Motor neuron (in vitro differentiated cells): Measurements from ENCODE around the gene FCHO2. TPM values are rescaled to one million over a fixed set of nuclear protein-coding genes. Genes with fewer than 3 reads are reported as not detected.

Source experiments
- ATAC-seq, 8 experiments: fragments of 200-7000 bp; cut with Tn5 transposase; replicated peaks in 6 of 8; 2 replicates each; pipeline ENCODE4 v1.8.0; 2021; ENCODE audit warnings: mild to moderate bottlenecking in 8 of 8, moderate library complexity in 8 of 8
- H3K27ac ChIP-seq, 2 donors: fragments of 250-450 bp; sonication (Bioruptor Pico); 2 replicates each; pipeline ENCODE4 v1.9.0; 2021; ENCODE audit warnings: antibody characterized with exemption in 2 of 2, mild to moderate bottlenecking in 2 of 2, moderate library complexity in 1 of 2
- H3K4me1 ChIP-seq, 2 donors: fragments of 250-450 bp; sonication (Bioruptor Pico); replicated peaks in 1 of 2; 2 replicates each; pipeline ENCODE4 v1.6.1; 2021; ENCODE audit warnings: antibody characterized with exemption in 2 of 2, mild to moderate bottlenecking in 2 of 2, moderate library complexity in 1 of 2
- H3K4me3 ChIP-seq, 5 donors: fragments of 250-450 bp; sonication (Bioruptor Pico); 2 replicates each; pipeline ENCODE4 v1.9.0; 2021; ENCODE audit warnings: antibody characterized with exemption in 5 of 5, mild to moderate bottlenecking in 5 of 5, moderate library complexity in 4 of 5
- WGBS, 10 experiments: fragments of 450-650 bp; shearing (Covaris generic); methylation state at CpG; one replicate each; pipeline ENCODE4 v1.0.0; 2022; 5-methylcytosine and 5-hydroxymethylcytosine counted together
- in situ Hi-C, 9 experiments: fragments of 400-800 bp; cut with MboI; loops; one replicate each; pipeline ENCODE4 v1.15.0; 2021; ENCODE audit warnings: low sequenced_read_pairs in 9 of 9, low pct_unique_long_range_greater_than_20kb in 2 of 9; ENCODE audit not compliant: unreplicated experiment in 9 of 9
- total RNA-seq, 8 experiments: library from RNA; unstranded; fragments of 300-600 nt; gene quantifications; 2 replicates each; pipeline versions ENCODE4 v1.2.3 to v1.2.4, GENCODE V29; 2022

The FCHO2 gene
- total RNA-seq, 8 experiments from 2014 or later: 6.6 to 14.5 (median 9.6) TPM

DNA sequence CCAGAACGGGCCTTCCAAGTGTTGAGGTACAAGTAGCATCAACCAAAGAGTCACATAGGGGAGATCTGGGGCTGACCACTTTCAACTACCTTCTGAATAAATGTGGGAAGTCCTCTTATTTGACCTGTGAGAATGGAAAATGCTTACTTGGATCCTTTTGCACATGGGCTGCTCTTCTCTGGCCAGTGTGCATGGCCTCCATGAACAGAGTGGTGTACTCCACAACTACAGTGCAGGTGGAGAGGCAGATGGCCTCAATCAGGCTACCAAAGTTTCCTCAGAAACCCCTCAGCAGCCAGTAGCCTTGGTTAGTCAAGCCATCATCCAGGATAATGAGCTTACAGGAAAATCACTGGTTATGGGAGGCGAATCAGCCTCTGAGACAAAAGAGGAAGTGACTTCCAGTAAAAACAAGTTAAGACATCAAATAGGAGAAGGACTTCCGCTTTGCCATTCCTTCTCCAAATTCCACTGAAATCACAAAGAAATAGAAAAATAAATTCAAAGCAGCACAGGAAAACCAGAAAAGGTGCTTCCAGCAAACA lies 18.3 kb upstream of the FCHO2 start:
- Histone ChIP-seq H3K4me1 (no peaks in the 10 kb centered on the region), H3K4me3 (no peak overlapping the region), H3K27ac (no peak overlapping the region)
- WGBS, 10 experiments: 56 to 100% (median 89%) methylated on average over 1 to 3 of the region's 3 CpGs; no CpG with 5 or more reads in 1 of the 10 experiments
- ATAC-seq: no peak
- in situ Hi-C loops: loop anchor here in 1 of 9 experiments (25.0 kb wide), 1 partner anchor 250 kb away; no protein-coding TSS in a partner anchor

DNA sequence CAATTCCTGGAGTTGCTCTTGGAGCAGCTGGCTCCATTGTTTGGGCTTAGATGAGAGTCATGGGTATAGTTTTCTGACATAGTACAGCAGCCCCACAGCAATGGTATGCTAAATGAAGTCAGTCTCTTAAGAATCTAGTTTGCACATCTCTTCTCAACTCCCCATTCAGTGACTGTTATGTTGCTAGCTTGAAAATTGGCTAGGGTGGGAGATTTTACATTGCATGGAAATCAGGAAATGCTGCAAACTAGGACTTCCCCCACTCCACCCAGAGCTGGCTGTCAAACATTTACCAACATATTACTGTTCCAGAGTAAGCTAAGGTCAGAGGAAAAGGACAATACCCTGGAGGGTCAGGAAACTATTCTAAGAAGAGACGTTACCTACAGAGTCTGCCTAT lies 17.6 kb upstream of the FCHO2 start:
- in situ Hi-C loops: loop anchor here in 1 of 9 experiments (25.0 kb wide), 1 partner anchor 249 kb away; no protein-coding TSS in a partner anchor
- Histone ChIP-seq H3K27ac (no peak overlapping the region), H3K4me1 (no peaks in the 10 kb centered on the region), H3K4me3 (no peak overlapping the region)
- ATAC-seq: peak in 3 of 8 experiments; percentile 37 to 98 (median 82)
- WGBS, 10 experiments: 0 to 100% (median 43%) methylated on average over 1 of the region's 1 CpG; no CpG with 5 or more reads in 5 of the 10 experiments

- ATAC-seq: no peak
- in situ Hi-C loops: loop anchor here in 1 of 9 experiments (25.0 kb wide), 1 partner anchor 247 kb away; no protein-coding TSS in a partner anchor
Measured at GRCh38 chr5:72940082-72940481, 15.8 kb upstream of the FCHO2 start.

DNA sequence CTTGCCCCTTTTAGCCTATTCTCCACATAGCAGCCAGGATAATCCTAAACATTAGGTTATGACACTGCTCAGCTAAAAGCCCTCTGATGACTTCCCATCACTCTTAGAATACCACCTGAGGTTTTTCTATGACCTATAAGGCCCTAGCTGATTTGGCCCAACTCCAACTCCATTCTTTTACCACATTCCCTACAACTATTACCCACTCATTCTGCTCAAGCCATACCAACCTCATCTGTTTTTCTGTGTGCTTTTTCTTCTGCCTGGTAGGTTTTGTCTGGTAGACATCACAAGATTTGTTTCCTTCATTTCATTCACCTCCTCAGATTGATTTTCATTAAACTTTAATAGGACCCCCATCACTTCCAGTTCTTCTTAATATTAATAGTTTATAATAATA lies 12.5 kb upstream of the FCHO2 start:
- Histone ChIP-seq H3K27ac (no peak overlapping the region), H3K4me1 (no peaks in the 10 kb centered on the region), H3K4me3 (no peak overlapping the region)
- ATAC-seq: no peak
- in situ Hi-C loops: loop anchor here in 1 of 9 experiments (25.0 kb wide), 1 partner anchor 244 kb away; no protein-coding TSS in a partner anchor

More at GRCh38 chr5:72940082-72940481, 15.8 kb upstream of the FCHO2 start:
- H3K4me1 ChIP-seq: no peaks in the 10 kb centered on the region
- no peak overlapping the region for H3K4me3 ChIP-seq
- no peak overlapping the region for H3K27ac ChIP-seq
- 33 to 94% (median 61%) methylated on average over 2 to 4 of the region's 4 CpGs for WGBS, 10 experiments

DNA sequence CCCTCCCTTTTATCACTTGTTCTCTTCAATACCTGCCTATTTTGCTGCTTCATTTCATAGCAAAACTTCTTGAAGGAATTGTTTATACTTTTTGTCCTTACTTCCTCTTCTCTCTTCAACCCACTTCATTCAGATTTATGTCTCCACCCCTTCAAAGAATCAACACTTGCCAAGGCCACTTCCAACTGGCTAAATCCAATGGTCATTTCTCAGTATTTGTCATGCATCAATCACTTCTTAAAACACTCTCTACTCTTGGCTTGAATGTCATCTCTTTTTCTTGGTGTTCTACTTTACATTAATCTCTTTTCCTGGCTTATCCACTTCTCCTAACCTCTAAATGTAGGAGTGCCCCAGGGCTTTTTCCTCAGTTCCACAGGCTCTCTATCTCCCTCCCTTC lies 8.3 kb upstream of the FCHO2 start:
- H3K27ac ChIP-seq: no peak overlapping the region
- no peak for ATAC-seq
- H3K4me1 ChIP-seq: no peaks in the 10 kb centered on the region
- in situ Hi-C loops: loop anchor here in 1 of 9 experiments (25.0 kb wide), 1 partner anchor 240 kb away; no protein-coding TSS in a partner anchor
- H3K4me3 ChIP-seq: no peak overlapping the region

DNA sequence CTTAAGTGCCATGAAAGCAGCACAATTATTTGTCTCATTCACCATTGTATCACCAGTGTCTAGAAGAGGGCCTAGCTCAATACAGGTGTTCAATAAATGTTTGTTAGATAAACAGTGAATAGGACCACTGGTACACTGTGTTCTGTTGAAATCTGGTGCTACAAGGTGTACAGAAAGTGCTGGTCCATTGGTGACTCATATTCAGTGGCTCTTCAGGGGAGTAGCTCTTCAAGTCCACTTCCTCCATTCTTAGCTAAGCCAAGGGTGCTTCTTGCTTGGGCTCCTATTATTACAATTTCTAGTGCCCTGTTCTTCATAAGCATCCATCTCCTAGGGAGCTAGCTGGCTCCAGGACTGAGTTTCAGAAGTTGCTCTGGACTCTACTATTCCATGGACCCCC lies 6.4 kb upstream of the FCHO2 start:
- in situ Hi-C loops: loop anchor here in 1 of 9 experiments (25.0 kb wide), 1 partner anchor 238 kb away; no protein-coding TSS in a partner anchor
- ATAC-seq: no peak
- Histone ChIP-seq H3K27ac (no peak overlapping the region), H3K4me1 (no peaks in the 10 kb centered on the region), H3K4me3 (no peak overlapping the region)

- no peak overlapping the region for H3K4me3 ChIP-seq
- H3K4me1 ChIP-seq: no peaks in the 10 kb centered on the region
- in situ Hi-C loops: no loop called here
- no peak overlapping the region for H3K27ac ChIP-seq
- 15 to 98% (median 83%) methylated on average over 1 to 7 of the region's 7 CpGs; no CpG with 5 or more reads in 1 of the 10 experiments for WGBS, 10 experiments
- ATAC-seq: no peak
Measured at GRCh38 chr5:72951671-72952468, 4.0 kb upstream of the FCHO2 start.

DNA sequence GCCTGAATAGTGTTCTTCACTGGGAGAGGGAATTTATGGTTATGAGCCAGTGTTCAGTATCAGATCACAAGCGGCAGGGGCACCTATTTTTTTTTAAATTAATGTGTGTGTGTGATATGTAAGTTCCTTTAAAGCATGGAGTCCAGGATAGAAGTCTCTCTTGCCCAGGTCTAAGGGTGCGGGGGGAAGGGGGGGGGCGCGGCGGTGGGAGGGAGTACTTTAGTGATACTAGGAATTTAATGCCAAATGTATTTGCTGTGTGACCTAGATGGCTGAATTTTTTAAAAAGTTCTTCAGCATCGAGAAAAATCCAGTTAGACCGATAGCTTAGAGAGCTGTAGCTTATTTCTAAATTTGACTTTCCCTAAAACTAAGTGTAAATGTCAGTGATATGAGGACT lies 1.5 kb upstream of the FCHO2 start:
- peaks cover 0 to 5% of the 10 kb centered on the region in 2 donors for H3K4me1 ChIP-seq
- no peak overlapping the region for H3K27ac ChIP-seq
- H3K4me3 ChIP-seq: no peak overlapping the region
- in situ Hi-C loops: no loop called here
- 82 to 100% (median 97%) methylated on average over 2 to 3 of the region's 7 CpGs; no CpG with 5 or more reads in 4 of the 10 experiments for WGBS, 10 experiments
- ATAC-seq: no peak

DNA sequence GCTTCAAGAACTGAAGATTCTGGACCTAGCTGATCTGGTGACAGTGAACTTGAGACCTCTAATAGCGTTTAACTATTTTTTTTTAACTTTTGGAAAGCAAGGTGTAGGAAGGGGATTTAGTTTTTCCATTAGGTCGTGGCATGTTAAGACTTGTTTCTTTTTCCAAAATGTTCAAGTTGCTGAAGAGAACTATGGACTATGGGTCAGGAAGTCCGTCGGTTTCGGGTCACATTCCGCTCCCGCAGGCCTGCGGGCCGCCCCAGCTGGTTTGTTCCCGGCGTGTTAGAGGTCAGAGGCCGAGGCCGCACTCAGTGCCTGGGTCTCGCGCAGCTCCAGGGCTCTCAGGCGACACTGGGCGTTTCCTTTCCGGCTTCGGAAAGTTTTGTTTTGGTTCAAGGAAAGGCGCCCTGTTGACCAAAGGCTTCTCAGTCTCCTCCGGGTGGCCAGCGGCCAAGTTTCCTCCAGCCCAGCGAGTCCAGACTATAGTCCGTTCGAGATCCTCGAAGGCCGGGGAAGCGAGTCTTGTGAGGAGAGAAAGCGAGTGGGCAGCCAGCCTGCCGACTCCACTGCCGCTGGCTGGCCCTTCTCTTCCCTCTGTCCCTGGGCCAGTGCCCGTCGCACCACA lies 586 bp upstream of the FCHO2 start:
- in situ Hi-C loops: no loop called here
- 0 to 71% (median 17%) methylated on average over 1 to 14 of the region's 33 CpGs; no CpG with 5 or more reads in 3 of the 10 experiments for WGBS, 10 experiments
- Histone ChIP-seq H3K4me3 (peak overlapping the region; percentile 70 to 87 (median 78)), H3K4me1 (peaks cover 0 to 5% of the 10 kb centered on the region in 2 donors), H3K27ac (no peak overlapping the region)
- peak in 6 of 8 experiments; percentile 0 to 52 (median 40) for ATAC-seq

- in situ Hi-C loops: no loop called here
- peaks cover 0 to 5% of the 10 kb centered on the region in 2 donors for H3K4me1 ChIP-seq
- WGBS, 10 experiments: 0 to 10% (median 0%) methylated on average over 1 to 11 of the region's 51 CpGs
- peak overlapping the region; percentile 70 to 87 (median 78) for H3K4me3 ChIP-seq
- peak in 4 of 8 experiments; percentile 35 to 61 (median 49) for ATAC-seq
- H3K27ac ChIP-seq: peak overlapping the region; percentile 68 to 77
Measured at GRCh38 chr5:72956324-72957140, 691 bp downstream of the FCHO2 start.

- peak overlapping the region; percentile 70 to 87 (median 78) for H3K4me3 ChIP-seq
- H3K27ac ChIP-seq: no peak overlapping the region
- in situ Hi-C loops: no loop called here
- H3K4me1 ChIP-seq: peaks cover 0 to 5% of the 10 kb centered on the region in 2 donors
- no peak for ATAC-seq
- WGBS, 10 experiments: 17 to 100% (median 67%) methylated on average over 1 of the region's 1 CpG; no CpG with 5 or more reads in 1 of the 10 experiments
Measured at GRCh38 chr5:72957337-72957736, 1.5 kb downstream of the FCHO2 start.

DNA sequence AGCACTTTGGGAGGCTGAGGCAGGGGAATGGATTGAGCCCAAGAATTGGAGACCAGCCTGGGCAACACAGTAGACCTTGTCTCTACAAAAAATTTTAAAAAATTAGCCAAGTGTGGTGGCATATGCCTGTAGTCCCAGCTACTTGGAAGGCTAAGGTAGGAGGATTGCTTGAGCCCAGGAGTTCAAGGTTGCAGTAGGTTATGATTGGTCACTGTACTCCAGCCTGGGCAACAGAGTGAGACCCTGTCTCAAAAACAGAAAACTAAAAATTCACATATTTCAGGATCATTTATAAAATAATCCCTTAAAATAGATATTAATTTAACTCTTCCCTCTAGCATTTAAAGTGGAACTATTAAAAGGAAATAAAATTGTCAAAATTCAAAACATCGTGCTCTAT lies 3.4 kb downstream of the FCHO2 start:
- in situ Hi-C loops: no loop called here
- 67 to 100% (median 100%) methylated on average over 1 of the region's 1 CpG; no CpG with 5 or more reads in 2 of the 10 experiments for WGBS, 10 experiments
- no peak for ATAC-seq
- Histone ChIP-seq H3K27ac (no peak overlapping the region), H3K4me3 (no peak overlapping the region), H3K4me1 (peaks cover 0 to 5% of the 10 kb centered on the region in 2 donors)
